ENCODE measurements around the gene RER1. TPM values are rescaled to one million over a fixed set of nuclear protein-coding genes. Genes with fewer than 3 reads are reported as not detected.

Gene RER1
- total RNA-seq, 4 donors from 2014 or later, result 42.9 to 141 (median 120) TPM

DNA sequence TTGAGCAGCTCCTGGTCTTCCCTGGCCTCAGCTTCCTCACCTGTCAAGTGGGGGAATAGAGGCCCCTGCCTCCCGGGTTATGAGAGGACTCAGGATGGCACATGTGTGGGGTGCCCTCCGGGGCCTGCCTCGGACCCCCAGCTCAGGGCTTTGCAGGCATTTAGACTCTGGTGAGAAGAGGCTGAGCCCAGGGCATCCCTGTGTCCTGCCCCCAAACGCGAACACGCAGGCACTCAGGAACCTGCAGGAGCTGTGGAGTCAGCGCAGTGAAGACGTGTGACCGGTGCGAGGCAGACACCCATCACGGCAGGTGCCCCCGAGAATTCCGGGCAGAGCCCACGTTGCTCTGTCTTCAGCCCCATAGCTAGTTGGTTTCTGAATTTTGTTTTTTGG lies 26.2 kb downstream of the RER1 start:
- TF ChIP-seq, protein P1, sequence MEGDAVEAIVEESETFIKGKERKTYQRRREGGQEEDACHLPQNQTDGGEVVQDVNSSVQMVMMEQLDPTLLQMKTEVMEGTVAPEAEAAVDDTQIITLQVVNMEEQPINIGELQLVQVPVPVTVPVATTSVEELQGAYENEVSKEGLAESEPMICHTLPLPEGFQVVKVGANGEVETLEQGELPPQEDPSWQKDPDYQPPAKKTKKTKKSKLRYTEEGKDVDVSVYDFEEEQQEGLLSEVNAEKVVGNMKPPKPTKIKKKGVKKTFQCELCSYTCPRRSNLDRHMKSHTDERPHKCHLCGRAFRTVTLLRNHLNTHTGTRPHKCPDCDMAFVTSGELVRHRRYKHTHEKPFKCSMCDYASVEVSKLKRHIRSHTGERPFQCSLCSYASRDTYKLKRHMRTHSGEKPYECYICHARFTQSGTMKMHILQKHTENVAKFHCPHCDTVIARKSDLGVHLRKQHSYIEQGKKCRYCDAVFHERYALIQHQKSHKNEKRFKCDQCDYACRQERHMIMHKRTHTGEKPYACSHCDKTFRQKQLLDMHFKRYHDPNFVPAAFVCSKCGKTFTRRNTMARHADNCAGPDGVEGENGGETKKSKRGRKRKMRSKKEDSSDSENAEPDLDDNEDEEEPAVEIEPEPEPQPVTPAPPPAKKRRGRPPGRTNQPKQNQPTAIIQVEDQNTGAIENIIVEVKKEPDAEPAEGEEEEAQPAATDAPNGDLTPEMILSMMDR (IDR thresholded peaks at IDR 0.05), result no peak
- TF ChIP-seq POLR2A (IDR thresholded peaks at IDR 0.05), result no peak
- H3K27ac ChIP-seq, result no peak overlapping the region
- no peaks in the 10 kb centered on the region for H3K9me3 ChIP-seq
- no peak for DNase-seq
- H3K36me3 ChIP-seq, result no peaks in the 10 kb centered on the region
- H3K27me3 ChIP-seq, result no peaks in the 10 kb centered on the region
- peaks cover 0 to 32% (median 22%) of the 10 kb centered on the region in 4 donors for H3K4me1 ChIP-seq
- no peak overlapping the region for H3K4me3 ChIP-seq

DNA sequence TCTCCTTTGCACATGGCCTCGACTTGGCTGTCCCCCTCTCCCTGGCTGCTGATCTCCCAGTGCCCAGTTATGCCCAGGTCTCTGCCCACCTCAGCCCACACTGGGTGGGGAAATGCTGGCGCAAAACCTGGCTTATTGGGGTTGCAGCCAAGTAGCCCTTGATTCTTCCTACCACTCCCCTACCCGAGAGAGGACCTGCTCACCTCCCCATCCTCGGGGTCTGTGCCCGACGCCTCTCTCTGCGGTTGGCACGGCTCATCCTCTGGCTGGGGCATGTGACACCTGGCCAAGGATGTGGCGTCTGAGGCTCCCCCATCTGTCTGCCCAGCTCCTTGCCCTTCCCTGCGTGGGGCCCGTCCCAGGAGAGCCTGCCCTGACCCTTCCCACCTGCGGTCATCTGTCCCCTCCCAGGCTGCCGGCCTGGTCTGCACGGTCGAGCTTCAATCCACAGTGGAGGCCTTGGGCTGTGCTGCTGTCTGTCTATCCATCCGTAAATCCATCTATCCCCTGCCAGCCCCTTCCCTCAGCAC lies 27.2 kb downstream of the RER1 start:
- no peaks in the 10 kb centered on the region for H3K36me3 ChIP-seq
- H3K27me3 ChIP-seq, result no peaks in the 10 kb centered on the region
- peaks cover 0 to 8% (median 2%) of the 10 kb centered on the region in 4 donors for H3K9me3 ChIP-seq
- DNase-seq, result no peak
- no peak overlapping the region for H3K27ac ChIP-seq
- H3K4me3 ChIP-seq, result no peak overlapping the region
- TF ChIP-seq POLR2A (IDR thresholded peaks at IDR 0.05), result no peak
- peaks cover 0 to 23% (median 14%) of the 10 kb centered on the region in 4 donors for H3K4me1 ChIP-seq

DNA sequence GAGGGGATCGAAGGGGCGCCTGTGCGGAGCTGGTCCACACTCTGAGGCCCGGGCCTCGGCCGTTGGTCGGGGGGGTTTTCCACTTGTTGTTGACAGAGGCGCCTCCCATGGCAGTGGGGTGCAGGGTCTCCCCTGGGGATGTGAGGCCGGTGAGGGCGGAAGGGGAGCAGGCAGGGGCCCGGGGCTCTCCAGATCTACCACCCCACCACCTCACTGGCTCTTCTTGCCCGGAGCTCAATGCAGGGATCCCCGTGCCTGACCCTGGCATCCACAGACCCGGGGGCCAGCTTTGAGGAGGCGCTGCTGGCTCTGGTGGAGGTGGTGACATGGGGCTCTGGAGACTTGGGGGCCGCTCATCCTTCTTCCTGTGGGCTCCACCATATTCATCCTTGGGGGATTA lies 27.8 kb downstream of the RER1 start:
- peaks cover 0 to 8% (median 2%) of the 10 kb centered on the region in 4 donors for H3K9me3 ChIP-seq
- no peak overlapping the region for H3K4me3 ChIP-seq
- no peak for DNase-seq
- no peak overlapping the region for H3K27ac ChIP-seq
- peaks cover 0 to 17% (median 9%) of the 10 kb centered on the region in 4 donors for H3K4me1 ChIP-seq
- no peaks in the 10 kb centered on the region for H3K36me3 ChIP-seq
- no peaks in the 10 kb centered on the region for H3K27me3 ChIP-seq
- TF ChIP-seq POLR2A (IDR thresholded peaks at IDR 0.05), result no peak
- TF ChIP-seq, protein P1 (IDR thresholded peaks at IDR 0.05), result no peak

DNA sequence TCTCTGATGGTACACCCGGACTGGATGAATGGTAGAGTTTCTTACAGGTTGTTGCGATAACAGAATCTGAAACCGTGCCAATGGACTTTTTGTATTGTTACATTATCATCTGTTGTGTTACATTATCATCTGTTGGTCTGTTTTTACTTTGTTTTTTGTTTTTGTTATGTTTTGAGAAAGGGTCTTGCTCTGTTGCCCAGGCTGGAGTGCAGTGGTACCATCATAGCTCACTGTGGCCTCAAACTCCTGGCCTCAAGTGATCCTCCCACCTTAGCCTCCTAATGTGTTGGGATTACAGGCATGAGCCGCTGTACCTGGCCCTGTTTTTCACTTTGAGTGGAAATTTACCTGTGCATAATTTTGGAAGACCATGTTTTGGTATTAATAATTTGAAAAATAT lies 30.9 kb downstream of the RER1 start:
- no peaks in the 10 kb centered on the region for H3K27me3 ChIP-seq
- H3K4me3 ChIP-seq, result no peak overlapping the region
- no peak for TF ChIP-seq POLR2A (IDR thresholded peaks at IDR 0.05)
- TF ChIP-seq, protein P1 (IDR thresholded peaks at IDR 0.05), result no peak
- H3K4me1 ChIP-seq, result no peaks in the 10 kb centered on the region
- DNase-seq, result no peak
- H3K27ac ChIP-seq, result no peak overlapping the region
- peaks cover 0 to 8% (median 2%) of the 10 kb centered on the region in 4 donors for H3K9me3 ChIP-seq
- H3K36me3 ChIP-seq, result no peaks in the 10 kb centered on the region

DNA sequence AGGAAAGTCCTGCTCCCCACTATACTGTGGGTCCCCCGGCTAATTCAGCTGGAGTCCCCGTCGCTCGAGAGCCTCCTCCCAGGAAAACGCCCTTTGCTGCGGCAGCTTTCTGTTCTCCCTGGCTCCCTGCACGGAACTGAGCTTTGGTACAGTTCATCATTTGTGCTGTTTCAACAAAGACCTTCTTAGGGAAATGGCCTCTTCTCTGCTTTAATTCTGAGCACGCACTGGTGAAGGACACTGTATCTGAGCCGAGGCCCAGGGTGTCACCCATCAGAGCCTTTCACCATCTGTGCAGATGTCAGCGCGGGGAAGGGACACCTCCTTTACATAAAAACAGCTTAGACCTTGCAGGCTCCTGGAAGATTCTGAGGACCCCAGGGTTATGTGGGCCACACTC lies 34.3 kb downstream of the RER1 start:
- TF ChIP-seq, protein P1 (IDR thresholded peaks at IDR 0.05), result no peak
- no peak for TF ChIP-seq POLR2A (IDR thresholded peaks at IDR 0.05)
- no peaks in the 10 kb centered on the region for H3K27me3 ChIP-seq

DNA sequence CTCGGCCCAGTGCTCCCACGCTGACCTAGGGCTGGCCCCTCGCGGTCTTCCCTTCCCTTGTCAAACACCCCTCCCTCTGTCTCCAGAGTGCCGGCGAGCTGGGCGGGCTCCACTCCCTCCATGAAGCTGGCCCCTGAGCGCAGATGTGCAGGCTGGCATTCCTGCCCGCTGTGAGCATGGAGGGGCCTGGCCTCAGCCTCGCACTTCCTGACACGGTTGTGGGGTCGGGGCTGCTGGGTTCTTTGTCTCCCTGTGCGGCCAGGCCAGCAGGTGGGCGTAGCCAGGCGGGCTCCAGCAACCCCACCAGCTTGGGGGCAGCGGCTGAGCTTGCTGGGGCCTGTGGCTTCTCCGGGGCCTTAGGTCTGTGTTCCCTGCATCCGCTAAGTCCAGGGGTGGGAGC lies 34.9 kb downstream of the RER1 start:
- no peaks in the 10 kb centered on the region for H3K36me3 ChIP-seq
- no peak overlapping the region for H3K4me3 ChIP-seq
- peaks cover 0 to 14% (median 4%) of the 10 kb centered on the region in 4 donors for H3K9me3 ChIP-seq
- no peaks in the 10 kb centered on the region for H3K27me3 ChIP-seq
- TF ChIP-seq, protein P1 (IDR thresholded peaks at IDR 0.05), result no peak
- no peak for TF ChIP-seq POLR2A (IDR thresholded peaks at IDR 0.05)
- H3K4me1 ChIP-seq, result no peaks in the 10 kb centered on the region
- H3K27ac ChIP-seq, result no peak overlapping the region
- DNase-seq, result no peak

More for the DNA sequence above, 34.3 kb downstream of the RER1 start:
- no peaks in the 10 kb centered on the region for H3K4me1 ChIP-seq
- H3K9me3 ChIP-seq, result peaks cover 0 to 14% (median 4%) of the 10 kb centered on the region in 4 donors
- H3K4me3 ChIP-seq, result no peak overlapping the region
- H3K27ac ChIP-seq, result no peak overlapping the region
- DNase-seq, result no peak
- H3K36me3 ChIP-seq, result no peaks in the 10 kb centered on the region
